Glomerular visceral epithelial cell (primary cell): ENCODE measurements around the gene ELP1.

Experiments
- DNase-seq: peaks from one replicate; pipeline ENCODE4 v3.0.0-alpha.2; 2016; ENCODE audit errors: extremely low spot score

The ELP1 gene

GRCh38 chr9:108883085-108883484 lies 50.8 kb downstream of the ELP1 start:
- no peak for DNase-seq

- no peak for DNase-seq
These were observed 51.7 kb downstream of the ELP1 start for GRCh38 chr9:108882052-108882888.

- DNase-seq = no peak
These were observed 53.1 kb downstream of the ELP1 start for GRCh38 chr9:108880738-108881316.

- DNase-seq = no peak
These were observed 56.4 kb downstream of the ELP1 start for GRCh38 chr9:108877524-108877923.

GRCh38 chr9:108876425-108876824 lies 57.5 kb downstream of the ELP1 start:
- DNase-seq = no peak

- DNase-seq = no peak
These were observed 59.7 kb downstream of the ELP1 start for GRCh38 chr9:108874058-108874788.

- peak; percentile 18 for DNase-seq
These were observed 64.7 kb downstream of the ELP1 start for GRCh38 chr9:108869092-108869725.

GRCh38 chr9:108867829-108868228 lies 66.1 kb downstream of the ELP1 start:
- DNase-seq = no peak

- no peak for DNase-seq
These were observed 66.8 kb downstream of the ELP1 start for GRCh38 chr9:108867116-108867515.

GRCh38 chr9:108866001-108866420 lies 67.9 kb downstream of the ELP1 start:
- no peak for DNase-seq

GRCh38 chr9:108865037-108865436 lies 68.9 kb downstream of the ELP1 start:
- DNase-seq = no peak

GRCh38 chr9:108864446-108864845 lies 69.5 kb downstream of the ELP1 start:
- DNase-seq = no peak

GRCh38 chr9:108863891-108864290 lies 70.0 kb downstream of the ELP1 start:
- DNase-seq = no peak

- no peak for DNase-seq
These were observed 71.9 kb downstream of the ELP1 start, which contains the start of gene ACTL7A for GRCh38 chr9:108861997-108862396. Gene ACTL7A (plus strand): TSS chr9:108862266. CDS start chr9:108862323, 57 bp downstream.

GRCh38 chr9:108861464-108861863 lies 72.5 kb downstream of the ELP1 start:
- DNase-seq = no peak

- no peak for DNase-seq
These were observed 73.2 kb downstream of the ELP1 start for GRCh38 chr9:108860764-108861163.

GRCh38 chr9:108860354-108860753 lies 73.6 kb downstream of the ELP1 start:
- no peak for DNase-seq

GRCh38 chr9:108859459-108860114 lies 74.3 kb downstream of the ELP1 start:
- peak; percentile 22 for DNase-seq

GRCh38 chr9:108857572-108857971 lies 76.4 kb downstream of the ELP1 start:
- DNase-seq = no peak

GRCh38 chr9:108855888-108856287 lies 78.0 kb downstream of the ELP1 start, which contains the start of gene ACTL7B:
Gene ACTL7B (minus strand): TSS chr9:108855986. CDS start chr9:108855930, 56 bp downstream.
- no peak for DNase-seq

GRCh38 chr9:108855529-108855886 lies 78.4 kb downstream of the ELP1 start:
- DNase-seq = no peak
